ENCODE measurements around the gene SHH.

Gene SHH

DNA sequence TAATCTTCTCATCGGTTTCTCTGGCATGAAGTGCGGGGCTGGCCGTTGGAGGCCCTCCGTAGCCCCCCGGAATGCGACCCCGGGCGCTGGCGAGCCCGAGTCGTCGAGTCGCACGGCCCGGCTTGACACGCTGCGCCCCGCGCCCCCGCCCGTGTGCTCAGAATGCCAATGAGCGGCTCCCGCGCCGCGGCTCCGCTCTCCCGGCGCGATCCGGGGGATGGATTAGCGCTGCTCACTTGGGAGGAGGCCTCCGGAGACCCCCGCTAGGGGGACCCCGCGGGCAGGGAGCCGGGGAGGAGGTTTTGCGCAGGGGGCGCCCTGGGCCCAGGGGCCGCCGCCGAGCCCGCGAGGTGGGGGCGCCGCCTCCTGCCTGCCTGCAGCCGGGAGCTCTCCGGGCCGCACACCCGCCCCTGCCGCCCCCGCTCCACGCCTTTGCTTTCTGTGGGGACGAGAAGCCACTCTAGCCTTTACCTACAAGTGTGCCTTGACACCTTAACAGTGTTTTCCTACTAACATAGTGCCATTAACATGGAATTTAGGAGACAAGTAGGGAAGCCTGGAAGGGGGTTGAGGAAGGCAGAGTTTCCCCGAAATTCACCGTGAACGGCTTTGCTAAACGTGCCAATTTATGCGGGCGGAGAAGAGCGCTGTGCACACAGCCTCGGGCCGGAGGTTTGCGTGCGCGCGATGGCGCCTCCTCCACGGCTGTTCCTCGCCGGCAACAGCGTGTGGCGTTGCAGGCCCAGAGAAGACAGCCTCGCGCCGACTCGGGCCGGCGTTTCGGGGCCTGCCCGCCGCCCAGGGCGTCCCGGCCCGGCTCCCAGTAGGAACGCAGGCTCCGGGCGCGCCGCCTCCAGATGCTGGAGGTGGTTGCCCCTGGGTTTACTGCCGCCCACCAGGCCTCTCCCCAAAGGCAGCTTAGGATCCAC lies 7.1 kb downstream of the SHH start:
- DNase-seq: peak; percentile 56

DNA sequence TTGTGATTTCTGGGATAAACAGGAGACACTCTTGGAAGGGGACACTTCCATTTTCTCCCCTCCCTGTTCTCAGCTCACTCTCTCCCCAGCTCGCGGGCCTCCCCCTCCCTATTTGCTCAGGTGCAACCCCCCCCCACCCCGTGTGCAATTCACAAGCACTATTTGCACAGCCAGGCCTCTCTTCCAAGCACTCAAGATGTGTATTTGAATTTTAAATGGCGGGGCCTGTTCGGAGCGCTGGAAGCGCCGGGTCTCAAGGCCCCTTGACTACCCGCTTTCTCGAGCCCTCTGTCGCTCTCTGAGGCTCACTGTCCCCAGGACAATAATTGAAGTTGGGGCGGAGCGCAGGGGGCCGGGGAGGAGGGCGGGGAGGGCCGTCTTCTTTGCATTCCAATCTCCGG lies 7.8 kb downstream of the SHH start:
- DNase-seq: no peak

DNA sequence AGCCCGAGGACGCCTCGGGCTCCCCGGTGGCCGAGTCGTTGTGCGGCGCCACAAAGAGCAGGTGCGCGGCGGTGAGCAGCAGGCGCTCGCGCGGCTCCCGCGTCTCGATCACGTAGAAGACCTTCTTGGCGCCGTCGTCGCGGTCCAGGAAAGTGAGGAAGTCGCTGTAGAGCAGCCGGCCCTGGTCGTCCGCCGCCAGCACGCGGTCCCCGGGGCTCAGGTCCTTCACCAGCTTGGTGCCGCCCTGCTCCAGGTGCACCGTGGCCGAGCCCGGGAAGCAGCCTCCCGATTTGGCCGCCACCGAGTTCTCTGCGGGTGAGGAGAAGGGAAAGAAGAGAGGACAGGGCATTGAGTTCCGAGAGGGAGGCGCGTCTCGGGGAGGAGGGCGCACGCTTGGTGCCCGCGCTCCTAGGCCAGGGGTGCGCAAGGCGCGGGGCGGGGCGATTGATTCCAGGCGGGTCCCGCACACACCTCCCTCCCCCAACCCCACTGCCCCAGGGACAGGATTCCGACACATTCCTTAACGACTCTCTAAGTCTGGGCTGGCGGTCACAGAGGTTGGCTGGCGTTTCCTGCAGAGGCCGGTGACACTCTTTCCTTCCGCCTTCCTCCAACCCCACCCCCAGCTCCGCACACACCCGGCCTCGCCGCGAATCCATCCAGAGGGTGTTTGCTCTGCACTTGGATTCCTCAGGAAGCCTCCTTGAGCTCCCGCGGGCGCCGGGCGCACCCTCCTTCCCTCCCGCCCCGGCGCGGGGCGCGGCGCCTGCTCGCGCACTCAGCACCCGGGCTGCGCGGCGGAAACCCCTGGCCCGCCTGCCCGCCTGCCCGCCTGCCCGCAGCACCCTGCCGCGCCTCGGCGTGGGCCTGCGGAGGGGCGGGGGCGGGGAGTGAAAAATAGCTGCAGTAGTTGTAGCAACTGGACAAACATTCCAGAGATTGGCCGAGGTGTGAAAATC lies 8.6 kb downstream of the SHH start:
- DNase-seq: no peak

GRCh38 chr7:155802906-155803417 lies 9.3 kb downstream of the SHH start:
- DNase-seq: no peak

DNA sequence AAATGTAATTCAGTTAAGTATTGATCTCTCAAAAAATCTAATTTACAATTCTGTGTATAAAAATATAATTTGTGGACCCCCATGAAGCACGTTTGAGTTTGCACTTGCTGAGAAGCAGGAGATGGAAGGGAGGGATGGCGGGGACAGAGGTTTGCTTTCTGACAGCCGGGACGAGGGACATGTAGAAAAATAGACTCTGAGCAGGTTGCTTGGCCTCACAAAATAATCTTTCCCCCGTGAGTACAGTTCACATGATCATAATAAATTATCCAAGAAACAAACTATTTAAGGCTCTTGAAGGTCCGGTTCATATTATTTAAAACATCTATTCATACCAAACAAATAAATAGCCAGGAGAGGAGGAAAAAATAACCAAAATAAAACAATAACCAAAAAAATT lies 10.0 kb downstream of the SHH start:
- DNase-seq: no peak

GRCh38 chr7:155800741-155801267 lies 11.5 kb downstream of the SHH start:
- no peak for DNase-seq

- DNase-seq: no peak
Observed at GRCh38 chr7:155800301-155800700, 12.0 kb downstream of the SHH start.

DNA sequence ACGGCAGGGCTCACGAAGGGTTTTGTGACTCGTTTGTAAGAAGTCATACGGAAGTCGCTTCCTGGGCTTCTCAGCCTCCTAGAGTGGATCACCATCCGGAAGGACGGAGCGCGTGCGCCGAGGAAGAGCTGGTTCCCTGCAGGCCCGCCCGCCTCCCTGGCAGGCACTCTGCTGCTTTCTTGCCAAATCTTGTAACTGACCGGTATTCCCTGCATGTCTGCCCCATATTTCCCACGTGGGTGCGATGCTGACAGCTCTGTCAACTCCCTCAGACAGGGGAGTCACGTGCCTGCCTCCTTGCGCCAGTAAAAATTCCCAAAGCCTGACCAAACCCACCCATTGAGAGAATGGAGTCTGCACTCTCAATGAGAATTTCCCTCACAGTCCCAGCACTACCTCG lies 12.7 kb downstream of the SHH start:
- no peak for DNase-seq

GRCh38 chr7:155798673-155799439 lies 13.4 kb downstream of the SHH start:
- DNase-seq: no peak

DNA sequence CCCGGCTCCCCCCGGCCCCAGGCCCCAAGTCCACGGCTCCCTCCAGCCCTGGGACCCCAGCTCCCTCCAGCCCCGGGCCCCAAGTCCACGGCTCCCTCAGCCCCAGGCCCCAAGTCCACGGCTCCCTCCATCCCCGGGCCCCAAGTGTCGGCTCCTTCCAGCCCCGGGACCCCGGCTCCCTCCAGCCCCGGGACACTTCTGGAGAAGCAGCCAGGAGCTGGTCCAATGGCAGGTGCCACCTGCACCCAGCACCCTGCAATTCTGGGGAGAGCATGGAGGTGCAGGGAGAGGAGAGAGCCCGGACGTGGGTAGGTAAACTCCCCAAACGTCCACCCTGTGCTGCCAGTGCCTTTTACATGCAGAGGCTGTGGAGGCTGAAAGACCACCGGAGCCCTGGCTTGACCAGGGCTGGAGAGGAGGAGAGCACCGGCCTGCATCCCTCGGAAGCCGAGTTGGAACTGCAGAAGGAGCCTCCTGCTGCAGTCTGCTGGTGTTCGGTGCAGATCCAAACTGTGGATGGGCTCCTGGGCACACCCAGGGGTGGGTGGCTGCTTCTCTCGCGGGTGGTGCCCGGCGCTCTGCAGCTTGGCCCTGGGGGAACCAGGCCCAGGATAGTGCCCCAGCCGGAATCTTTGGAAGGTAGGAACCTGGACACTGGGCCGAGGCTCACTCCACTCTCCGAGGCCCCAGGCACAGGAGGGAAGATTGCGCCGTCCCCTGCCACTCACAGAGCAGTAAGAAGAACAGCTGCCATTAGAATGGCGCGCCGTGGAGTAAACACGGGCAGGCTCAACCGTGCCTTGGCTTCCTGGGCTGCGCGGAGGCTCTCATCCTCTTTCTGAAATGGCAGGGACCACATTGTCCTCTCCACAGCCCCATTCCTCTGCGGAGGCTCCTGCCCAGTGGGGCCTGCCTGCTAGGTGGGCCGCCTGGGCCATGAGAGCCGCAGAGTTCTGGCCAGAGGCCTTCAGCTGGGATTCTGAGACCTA lies 14.7 kb downstream of the SHH start:
- DNase-seq: no peak

GRCh38 chr7:155796381-155797261 lies 15.6 kb downstream of the SHH start:
- DNase-seq: peak; percentile 65

DNA sequence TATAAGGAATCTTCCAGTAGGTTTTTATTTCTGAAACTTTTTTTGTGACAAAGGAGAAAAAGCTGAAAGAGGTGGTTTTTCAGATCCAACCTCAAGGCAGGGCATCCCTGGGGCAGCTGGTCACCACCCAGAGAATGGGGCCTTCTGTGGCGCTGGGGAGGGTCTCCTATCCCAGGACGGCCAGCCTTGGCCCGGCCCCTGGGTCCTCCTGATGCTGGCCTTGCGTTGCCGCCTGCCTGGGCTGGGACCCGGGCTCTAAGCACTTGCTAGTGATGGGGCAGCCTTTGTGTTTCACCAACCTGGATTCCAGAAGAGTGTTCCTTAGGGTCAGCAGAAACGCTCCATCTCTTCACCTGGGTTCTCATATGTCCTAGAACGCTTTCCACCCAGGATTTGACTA lies 16.3 kb downstream of the SHH start:
- DNase-seq: no peak

- DNase-seq: no peak
Observed at GRCh38 chr7:155795401-155795800, 16.9 kb downstream of the SHH start.

- DNase-seq: no peak
Observed at GRCh38 chr7:155794196-155794595, 18.1 kb downstream of the SHH start.

GRCh38 chr7:155793720-155794119 lies 18.5 kb downstream of the SHH start:
- DNase-seq: no peak

DNA sequence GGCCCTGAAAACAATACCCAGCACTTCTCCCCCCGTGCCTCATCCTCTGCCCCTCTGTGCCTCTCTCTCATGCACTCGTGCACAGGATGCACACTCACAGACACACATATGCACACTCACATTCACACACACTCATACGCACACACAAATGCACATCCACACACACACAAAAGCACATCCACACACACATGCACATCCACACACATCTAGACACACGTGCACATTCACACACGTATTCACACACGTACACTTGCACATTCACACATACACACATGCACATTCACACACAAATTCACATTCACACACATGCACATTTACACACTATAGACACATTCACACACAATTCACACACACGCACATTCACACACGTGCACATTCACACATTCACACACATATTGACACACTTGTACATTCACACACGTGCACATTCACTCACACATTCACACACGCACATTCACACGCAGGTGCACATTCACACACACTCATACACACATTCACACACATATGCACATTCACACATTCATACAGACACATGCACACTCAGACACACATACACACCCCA lies 19.2 kb downstream of the SHH start:
- no peak for DNase-seq

DNA sequence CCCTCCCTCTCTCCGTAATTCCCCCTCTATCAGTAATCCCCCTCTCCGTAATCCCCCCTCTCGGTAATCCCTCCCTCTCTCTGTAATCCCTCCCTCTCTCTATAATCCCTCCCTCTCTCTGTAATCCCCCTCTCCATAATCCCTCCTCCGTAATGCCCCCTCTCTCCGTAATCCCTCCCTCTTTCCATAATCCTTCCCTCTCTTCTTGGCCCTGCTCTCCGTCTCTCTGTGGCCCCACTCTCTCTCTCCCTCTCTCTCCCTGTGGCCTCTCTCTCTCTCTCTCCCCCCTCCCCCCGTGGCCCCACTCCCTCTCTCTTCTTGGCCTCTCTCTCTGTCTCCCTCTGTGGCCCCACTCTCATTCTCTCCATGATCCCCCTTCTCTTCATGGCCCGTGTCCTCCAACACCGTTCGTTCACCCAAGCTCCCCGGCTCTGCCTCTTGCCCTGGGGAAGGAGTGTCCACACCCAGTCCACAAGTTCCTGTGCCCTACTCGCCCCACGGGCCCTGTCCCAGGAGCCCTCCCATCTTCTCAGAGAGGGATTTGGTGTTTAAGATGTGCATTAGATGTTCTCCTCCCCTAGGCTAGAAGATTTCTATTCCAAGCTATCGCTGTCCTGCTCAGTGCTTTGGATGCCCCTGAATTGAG lies 19.8 kb downstream of the SHH start:
- no peak for DNase-seq

- no peak for DNase-seq
Observed at GRCh38 chr7:155791836-155792235, 20.4 kb downstream of the SHH start.

DNA sequence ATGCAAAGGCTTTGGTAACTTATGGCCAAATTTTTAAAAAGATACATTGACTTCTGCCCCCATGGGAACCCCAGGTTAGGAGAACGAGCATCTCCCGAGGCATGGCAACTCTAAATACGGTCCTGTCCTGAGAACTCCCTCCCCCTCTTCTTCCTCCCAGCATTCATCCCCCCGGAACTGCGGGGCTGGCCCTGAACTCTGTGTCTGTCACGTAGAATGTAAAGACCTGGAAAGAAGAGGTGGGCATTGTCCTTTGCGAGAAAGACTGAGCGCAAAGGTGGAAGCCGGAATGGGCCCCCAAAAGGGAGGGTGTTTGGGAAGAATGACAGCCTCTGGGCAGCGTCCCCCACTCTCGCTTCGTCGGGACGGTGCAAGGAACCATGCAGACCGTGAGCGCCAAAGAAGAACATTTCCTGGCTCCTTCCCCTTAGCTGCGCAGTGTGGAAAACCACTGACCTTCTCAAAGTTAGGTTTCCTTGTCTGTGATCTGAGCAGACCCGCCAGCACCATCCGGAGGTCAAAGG lies 21.0 kb downstream of the SHH start:
- no peak for DNase-seq

All from activated CD4-positive, alpha-beta T cell treated with anti-CD3 and anti-CD28 coated beads, Interleukin-2, amount 50 U/mL, for 16 hours (primary cell).